ENCODE data around the gene SLC25A45.
"Not testable (repeated sequence)": the region's sequence is repeated elsewhere in the genome, so short reads cannot be mapped to it uniquely, and the experiment has no call there.

Gene SLC25A45

GRCh38 chr11:65355776-65356393 is 26.6 kb downstream of the SLC25A45 start:
- DNase-seq: no peak

- DNase-seq: peak; percentile 60
Observed at GRCh38 chr11:65355013-65355775, 27.3 kb downstream of the SLC25A45 start.

- DNase-seq: peak; percentile 97
Observed at GRCh38 chr11:65354265-65355012, 28.0 kb downstream of the SLC25A45 start, which contains the start of gene TIGD3. TIGD3 (plus strand) TSS chr11:65354751; CDS start chr11:65355809, 1,058 bp downstream.

DNA sequence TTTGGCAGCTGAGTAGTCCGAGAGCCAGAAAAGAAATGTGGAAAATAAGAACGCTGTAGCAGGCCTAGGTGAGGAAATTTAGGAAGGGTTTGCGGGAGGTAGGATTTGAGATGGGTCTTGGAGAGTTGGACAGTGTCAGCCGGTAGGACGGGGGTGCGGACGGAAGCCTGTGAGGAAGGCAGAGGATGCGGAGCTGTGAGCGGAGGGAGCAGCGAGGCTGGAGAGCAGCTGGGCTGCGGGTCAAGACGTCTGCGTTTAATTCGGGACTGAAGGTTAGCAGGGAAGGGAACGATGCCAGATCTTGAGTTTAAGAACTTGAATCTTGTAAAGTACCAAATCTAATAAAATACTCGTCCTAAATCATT is 28.6 kb downstream of the SLC25A45 start:
- DNase-seq: no peak

GRCh38 chr11:65353376-65353775 is 29.1 kb downstream of the SLC25A45 start:
- DNase-seq: no peak

DNA sequence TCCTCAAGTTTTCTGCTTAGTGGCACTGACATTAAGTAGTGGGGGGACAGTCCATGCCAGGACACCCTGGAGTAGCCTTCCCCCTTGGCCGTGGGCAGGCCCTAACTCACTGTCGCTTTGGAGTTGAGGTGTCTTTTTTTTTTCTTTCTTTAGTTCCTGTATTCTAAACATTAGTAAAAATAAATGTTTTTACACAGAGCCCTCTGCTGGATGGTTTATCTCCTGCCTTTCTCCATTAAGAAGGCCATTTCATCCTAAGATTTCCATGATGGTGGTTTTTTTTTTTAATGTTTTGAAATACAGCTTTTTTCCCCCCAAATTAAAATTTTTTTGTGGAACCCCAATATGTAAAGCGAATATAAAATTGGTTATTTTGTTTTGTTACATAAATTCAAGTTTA is 29.7 kb downstream of the SLC25A45 start:
- no peak for DNase-seq

- DNase-seq: no peak
Observed at GRCh38 chr11:65351511-65351910, 30.9 kb downstream of the SLC25A45 start.

- no peak for DNase-seq
Observed at GRCh38 chr11:65341856-65342255, 40.6 kb downstream of the SLC25A45 start.

DNA sequence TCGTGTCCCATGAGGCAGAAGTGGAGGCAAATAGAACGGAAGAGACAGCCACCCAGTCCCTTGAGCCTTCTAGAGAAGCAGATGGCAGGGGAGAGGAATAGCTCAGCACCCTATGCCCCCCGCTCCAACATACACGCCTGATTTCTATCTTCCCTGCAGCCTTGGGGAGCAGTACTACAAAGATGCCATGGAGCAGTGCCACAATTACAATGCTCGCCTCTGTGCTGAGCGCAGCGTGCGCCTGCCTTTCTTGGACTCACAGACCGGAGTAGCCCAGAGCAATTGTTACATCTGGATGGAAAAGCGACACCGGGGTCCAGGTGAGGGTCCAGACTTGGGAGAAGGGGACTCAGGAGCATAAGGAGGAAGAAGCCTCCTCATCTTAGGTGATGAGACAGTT is 42.2 kb downstream of the SLC25A45 start:
- no peak for DNase-seq

- DNase-seq: no peak
Observed at GRCh38 chr11:65338676-65339075, 43.8 kb downstream of the SLC25A45 start.

GRCh38 chr11:65334696-65335295 is 47.6 kb downstream of the SLC25A45 start:
- no peak for DNase-seq

DNA sequence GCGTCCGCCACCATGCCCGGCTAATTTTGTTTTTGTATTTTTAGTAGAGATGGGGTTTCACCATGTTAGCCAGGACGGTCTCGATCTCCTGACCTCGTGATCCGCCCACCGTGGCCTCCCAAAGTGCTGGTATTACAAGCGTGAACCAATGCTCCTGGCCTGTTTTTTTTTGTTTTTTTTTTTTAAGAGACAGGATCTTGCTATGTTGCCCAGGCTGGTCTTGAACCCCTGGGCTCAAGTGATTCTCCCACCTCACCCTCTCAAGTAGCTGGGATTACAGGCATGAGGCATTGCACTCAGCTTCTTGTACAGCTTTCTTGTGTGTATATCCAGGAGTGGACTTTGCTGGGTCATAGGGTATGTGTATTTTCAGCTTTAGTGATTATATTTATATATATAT is 49.9 kb downstream of the SLC25A45 start:
- DNase-seq: not testable (repeated sequence)

- DNase-seq: no peak
Observed at GRCh38 chr11:65330544-65330943, 51.9 kb downstream of the SLC25A45 start.

DNA sequence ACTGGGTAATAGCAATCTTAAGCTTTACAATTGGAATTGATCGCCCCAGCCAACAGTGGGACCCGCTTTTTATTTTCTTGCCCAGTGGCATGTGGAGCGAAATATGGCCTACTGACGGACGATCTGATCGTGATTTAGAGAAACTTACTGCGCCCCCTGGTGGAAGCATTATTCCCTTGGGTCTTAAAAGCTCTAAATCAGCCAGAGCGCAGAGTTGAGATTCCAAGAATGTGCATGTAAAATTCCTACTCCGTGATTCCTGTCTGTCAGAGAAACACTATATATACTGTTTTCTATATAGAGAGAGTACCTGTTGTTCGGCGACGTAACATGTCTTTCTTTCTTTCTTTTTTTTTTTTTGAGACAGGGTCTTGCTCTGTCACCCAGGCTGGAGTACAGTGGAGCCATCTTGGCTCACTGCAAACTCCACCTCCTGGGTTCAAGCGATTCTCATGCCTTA is 52.5 kb downstream of the SLC25A45 start:
- peak; percentile 75 for DNase-seq

GRCh38 chr11:65329478-65329877 is 53.0 kb downstream of the SLC25A45 start:
- DNase-seq: no peak

- no peak for DNase-seq
Observed at GRCh38 chr11:65327021-65327420, 55.4 kb downstream of the SLC25A45 start.

DNA sequence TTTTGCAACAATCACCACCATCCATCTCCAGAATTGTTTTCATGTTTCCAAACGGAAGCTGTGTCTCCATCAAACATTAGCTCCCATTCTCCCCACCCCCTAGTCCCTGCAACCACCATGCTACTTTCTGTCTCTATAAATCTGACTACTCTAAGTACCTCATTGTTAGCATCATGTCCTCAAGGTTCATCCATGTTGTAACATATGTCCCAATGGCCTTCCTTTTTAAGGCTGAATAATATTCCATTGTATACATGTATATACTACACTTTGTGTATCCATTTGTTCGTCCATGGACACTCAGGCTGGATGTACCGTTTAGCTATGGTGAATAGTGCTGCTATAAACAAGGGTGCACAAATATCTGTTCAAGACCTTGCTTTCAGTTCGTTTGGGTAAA is 57.0 kb downstream of the SLC25A45 start:
- DNase-seq: no peak

All from CD4-positive, alpha-beta T cell treated with Interleukin-15 for 1 hour (primary cell).